ENCODE results near the gene PLCL1. TPM values are rescaled to one million over a fixed set of nuclear protein-coding genes. Genes with fewer than 3 reads are reported as not detected.

Gene PLCL1
- polyA plus RNA-seq, 1 of the 3 experiments (the other 2 are of a cell fraction) = 7.7 TPM

DNA sequence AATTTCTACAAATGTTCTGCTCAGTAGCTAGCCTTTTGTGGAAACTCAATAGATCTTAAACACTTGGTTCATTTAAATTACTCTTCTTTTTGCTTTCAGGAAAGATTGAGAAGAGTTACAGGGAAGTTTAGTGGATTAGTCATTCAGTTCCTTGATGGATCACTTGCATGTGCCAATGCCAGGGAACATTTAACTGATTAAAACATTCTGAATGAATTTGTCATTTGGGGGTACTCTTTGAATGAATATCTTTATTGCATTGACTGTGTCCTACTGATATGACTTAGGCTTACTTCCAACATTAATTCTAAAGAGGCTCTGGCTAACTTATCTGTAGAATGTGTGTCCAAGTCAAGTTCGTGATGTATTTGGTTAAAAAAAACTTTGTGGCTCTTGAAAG is 199.8 kb downstream of the PLCL1 start:
- Histone ChIP-seq H3K9me3 (no peaks in the 10 kb centered on the region), H3K27ac (ENCODE audit: low read depth in 2 of 2, low read length in 1 of 2) (peak overlapping the region in 1 of 2 experiments; percentile 29; a peak in 1 of 4 replicates), H4K20me1 (ENCODE audit: insufficient read depth) (no peaks in the 10 kb centered on the region), H3K4me2 (no peak overlapping the region), H3F3A (replicated peaks; ENCODE audit: insufficient read depth) (peaks cover 10% of the 10 kb centered on the region), H2AFZ (ENCODE audit: low read depth) (no peak overlapping the region), H3K4me1 (ENCODE audit: control insufficient read depth in 1 of 2, insufficient read depth in 2 of 2, low read depth in 1 of 2, low read length in 1 of 2) (no peaks in the 10 kb centered on the region; a peak in 1 of 4 replicates), H3K79me2 (ENCODE audit: insufficient read depth) (no peaks in the 10 kb centered on the region), H3K27me3 (ENCODE audit: insufficient read depth) (no peaks in the 10 kb centered on the region), H3K9ac (no peak overlapping the region), H3K4me3 (ENCODE audit: low read depth in 2 of 2, low read length in 1 of 2) (no peak overlapping the region), H3K9me2 (no peaks in the 10 kb centered on the region), H3K36me3 (replicated peaks in 1 of 2; ENCODE audit: control insufficient read depth in 1 of 2, insufficient read depth in 2 of 2, low read length in 1 of 2) (peaks cover 0 to 12% of the 10 kb centered on the region in 2 experiments)
- no peak for DNase-seq
- ChIA-PET POLR2A (no interaction called here), CTCF (no interaction called here)
- WGBS (ENCODE audit: low lambda C conversion rate) = 10% methylated on average over 1 of the region's 1 CpG
- no peak for TF ChIP-seq EZH2phosphoT487 (IDR thresholded peaks at IDR 0.05; ENCODE audit: borderline replicate concordance, low read depth)
- TF ChIP-seq RXRA (IDR thresholded peaks at IDR 0.05; ENCODE audit: borderline replicate concordance, low read depth) = 0 out of 2 replicates have a peak, but pooled peaks have one; percentile 38
- TF ChIP-seq NFIC (IDR thresholded peaks at IDR 0.05; ENCODE audit: borderline replicate concordance) = peak; percentile 75
- TF ChIP-seq, protein P1, sequence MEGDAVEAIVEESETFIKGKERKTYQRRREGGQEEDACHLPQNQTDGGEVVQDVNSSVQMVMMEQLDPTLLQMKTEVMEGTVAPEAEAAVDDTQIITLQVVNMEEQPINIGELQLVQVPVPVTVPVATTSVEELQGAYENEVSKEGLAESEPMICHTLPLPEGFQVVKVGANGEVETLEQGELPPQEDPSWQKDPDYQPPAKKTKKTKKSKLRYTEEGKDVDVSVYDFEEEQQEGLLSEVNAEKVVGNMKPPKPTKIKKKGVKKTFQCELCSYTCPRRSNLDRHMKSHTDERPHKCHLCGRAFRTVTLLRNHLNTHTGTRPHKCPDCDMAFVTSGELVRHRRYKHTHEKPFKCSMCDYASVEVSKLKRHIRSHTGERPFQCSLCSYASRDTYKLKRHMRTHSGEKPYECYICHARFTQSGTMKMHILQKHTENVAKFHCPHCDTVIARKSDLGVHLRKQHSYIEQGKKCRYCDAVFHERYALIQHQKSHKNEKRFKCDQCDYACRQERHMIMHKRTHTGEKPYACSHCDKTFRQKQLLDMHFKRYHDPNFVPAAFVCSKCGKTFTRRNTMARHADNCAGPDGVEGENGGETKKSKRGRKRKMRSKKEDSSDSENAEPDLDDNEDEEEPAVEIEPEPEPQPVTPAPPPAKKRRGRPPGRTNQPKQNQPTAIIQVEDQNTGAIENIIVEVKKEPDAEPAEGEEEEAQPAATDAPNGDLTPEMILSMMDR (IDR thresholded peaks at IDR 0.05) = no peak
- no peak for TF ChIP-seq TAF1 (IDR thresholded peaks at IDR 0.05; ENCODE audit: borderline replicate concordance, low read depth, low read length)
- TF ChIP-seq TEAD4 (IDR thresholded peaks at IDR 0.05; ENCODE audit: borderline replicate concordance, insufficient read depth) = 0 out of 2 replicates have a peak, but pooled peaks have one; percentile 62
- TF ChIP-seq CHD2 (IDR thresholded peaks at IDR 0.05; ENCODE audit: low read length, partially characterized antibody) = no peak
- TF ChIP-seq RAD21 (IDR thresholded peaks at IDR 0.05; ENCODE audit: low read length) = no peak
- TF ChIP-seq, protein P2, sequence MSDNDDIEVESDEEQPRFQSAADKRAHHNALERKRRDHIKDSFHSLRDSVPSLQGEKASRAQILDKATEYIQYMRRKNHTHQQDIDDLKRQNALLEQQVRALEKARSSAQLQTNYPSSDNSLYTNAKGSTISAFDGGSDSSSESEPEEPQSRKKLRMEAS (IDR thresholded peaks at IDR 0.05; ENCODE audit: low read depth) = no peak
- TF ChIP-seq, protein P3, sequence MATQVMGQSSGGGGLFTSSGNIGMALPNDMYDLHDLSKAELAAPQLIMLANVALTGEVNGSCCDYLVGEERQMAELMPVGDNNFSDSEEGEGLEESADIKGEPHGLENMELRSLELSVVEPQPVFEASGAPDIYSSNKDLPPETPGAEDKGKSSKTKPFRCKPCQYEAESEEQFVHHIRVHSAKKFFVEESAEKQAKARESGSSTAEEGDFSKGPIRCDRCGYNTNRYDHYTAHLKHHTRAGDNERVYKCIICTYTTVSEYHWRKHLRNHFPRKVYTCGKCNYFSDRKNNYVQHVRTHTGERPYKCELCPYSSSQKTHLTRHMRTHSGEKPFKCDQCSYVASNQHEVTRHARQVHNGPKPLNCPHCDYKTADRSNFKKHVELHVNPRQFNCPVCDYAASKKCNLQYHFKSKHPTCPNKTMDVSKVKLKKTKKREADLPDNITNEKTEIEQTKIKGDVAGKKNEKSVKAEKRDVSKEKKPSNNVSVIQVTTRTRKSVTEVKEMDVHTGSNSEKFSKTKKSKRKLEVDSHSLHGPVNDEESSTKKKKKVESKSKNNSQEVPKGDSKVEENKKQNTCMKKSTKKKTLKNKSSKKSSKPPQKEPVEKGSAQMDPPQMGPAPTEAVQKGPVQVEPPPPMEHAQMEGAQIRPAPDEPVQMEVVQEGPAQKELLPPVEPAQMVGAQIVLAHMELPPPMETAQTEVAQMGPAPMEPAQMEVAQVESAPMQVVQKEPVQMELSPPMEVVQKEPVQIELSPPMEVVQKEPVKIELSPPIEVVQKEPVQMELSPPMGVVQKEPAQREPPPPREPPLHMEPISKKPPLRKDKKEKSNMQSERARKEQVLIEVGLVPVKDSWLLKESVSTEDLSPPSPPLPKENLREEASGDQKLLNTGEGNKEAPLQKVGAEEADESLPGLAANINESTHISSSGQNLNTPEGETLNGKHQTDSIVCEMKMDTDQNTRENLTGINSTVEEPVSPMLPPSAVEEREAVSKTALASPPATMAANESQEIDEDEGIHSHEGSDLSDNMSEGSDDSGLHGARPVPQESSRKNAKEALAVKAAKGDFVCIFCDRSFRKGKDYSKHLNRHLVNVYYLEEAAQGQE (IDR thresholded peaks at IDR 0.05; ENCODE audit: low read depth, low read length) = no peak
- TF ChIP-seq, protein P4, sequence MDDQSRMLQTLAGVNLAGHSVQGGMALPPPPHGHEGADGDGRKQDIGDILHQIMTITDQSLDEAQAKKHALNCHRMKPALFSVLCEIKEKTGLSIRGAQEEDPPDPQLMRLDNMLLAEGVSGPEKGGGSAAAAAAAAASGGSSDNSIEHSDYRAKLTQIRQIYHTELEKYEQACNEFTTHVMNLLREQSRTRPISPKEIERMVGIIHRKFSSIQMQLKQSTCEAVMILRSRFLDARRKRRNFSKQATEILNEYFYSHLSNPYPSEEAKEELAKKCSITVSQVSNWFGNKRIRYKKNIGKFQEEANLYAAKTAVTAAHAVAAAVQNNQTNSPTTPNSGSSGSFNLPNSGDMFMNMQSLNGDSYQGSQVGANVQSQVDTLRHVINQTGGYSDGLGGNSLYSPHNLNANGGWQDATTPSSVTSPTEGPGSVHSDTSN (IDR thresholded peaks at IDR 0.05) = peak; percentile 93
- TF ChIP-seq GABPA (IDR thresholded peaks at IDR 0.05; ENCODE audit: low read depth) = no peak
- no peak for TF ChIP-seq SIN3A (IDR thresholded peaks at IDR 0.05; ENCODE audit: borderline replicate concordance, low read depth, low read length)
- no peak for TF ChIP-seq FOXJ3 (CRISPR knock-in tag; IDR thresholded peaks at IDR 0.05)
- no peak for TF ChIP-seq GATA2 (CRISPR knock-in tag; IDR thresholded peaks at IDR 0.05)
- TF ChIP-seq NRF1 (IDR thresholded peaks at IDR 0.05; ENCODE audit: low read depth, low read length) = no peak
- TF ChIP-seq TCF12 (IDR thresholded peaks at IDR 0.05) = peak; percentile 82
- TF ChIP-seq, protein P5, sequence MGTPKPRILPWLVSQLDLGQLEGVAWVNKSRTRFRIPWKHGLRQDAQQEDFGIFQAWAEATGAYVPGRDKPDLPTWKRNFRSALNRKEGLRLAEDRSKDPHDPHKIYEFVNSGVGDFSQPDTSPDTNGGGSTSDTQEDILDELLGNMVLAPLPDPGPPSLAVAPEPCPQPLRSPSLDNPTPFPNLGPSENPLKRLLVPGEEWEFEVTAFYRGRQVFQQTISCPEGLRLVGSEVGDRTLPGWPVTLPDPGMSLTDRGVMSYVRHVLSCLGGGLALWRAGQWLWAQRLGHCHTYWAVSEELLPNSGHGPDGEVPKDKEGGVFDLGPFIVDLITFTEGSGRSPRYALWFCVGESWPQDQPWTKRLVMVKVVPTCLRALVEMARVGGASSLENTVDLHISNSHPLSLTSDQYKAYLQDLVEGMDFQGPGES (IDR thresholded peaks at IDR 0.05; ENCODE audit: low read depth, low read length) = no peak
- TF ChIP-seq RFX5 (IDR thresholded peaks at IDR 0.05; ENCODE audit: low read length) = no peak
- no peak for TF ChIP-seq POLR2AphosphoS5 (IDR thresholded peaks at IDR 0.05; ENCODE audit: low read depth, low read length)
- peak; percentile 74 for TF ChIP-seq JUND (IDR thresholded peaks at IDR 0.05)
- TF ChIP-seq ELF1 (IDR thresholded peaks at IDR 0.05) = no peak
- peak in 1 of 2 experiments; percentile 76; a peak in 2 of 4 replicates for TF ChIP-seq EP300 (IDR thresholded peaks at IDR 0.05; ENCODE audit: borderline replicate concordance in 1 of 2, low read depth in 1 of 2, low read length in 1 of 2)
- TF ChIP-seq, protein P6, sequence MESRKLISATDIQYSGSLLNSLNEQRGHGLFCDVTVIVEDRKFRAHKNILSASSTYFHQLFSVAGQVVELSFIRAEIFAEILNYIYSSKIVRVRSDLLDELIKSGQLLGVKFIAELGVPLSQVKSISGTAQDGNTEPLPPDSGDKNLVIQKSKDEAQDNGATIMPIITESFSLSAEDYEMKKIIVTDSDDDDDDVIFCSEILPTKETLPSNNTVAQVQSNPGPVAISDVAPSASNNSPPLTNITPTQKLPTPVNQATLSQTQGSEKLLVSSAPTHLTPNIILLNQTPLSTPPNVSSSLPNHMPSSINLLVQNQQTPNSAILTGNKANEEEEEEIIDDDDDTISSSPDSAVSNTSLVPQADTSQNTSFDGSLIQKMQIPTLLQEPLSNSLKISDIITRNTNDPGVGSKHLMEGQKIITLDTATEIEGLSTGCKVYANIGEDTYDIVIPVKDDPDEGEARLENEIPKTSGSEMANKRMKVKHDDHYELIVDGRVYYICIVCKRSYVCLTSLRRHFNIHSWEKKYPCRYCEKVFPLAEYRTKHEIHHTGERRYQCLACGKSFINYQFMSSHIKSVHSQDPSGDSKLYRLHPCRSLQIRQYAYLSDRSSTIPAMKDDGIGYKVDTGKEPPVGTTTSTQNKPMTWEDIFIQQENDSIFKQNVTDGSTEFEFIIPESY (IDR thresholded peaks at IDR 0.05; ENCODE audit: borderline replicate concordance, low read depth) = no peak
- TF ChIP-seq YY1 (IDR thresholded peaks at IDR 0.05; ENCODE audit: low read depth) = no peak
- no peak for TF ChIP-seq FOXM1 (IDR thresholded peaks at IDR 0.05; ENCODE audit: low read depth)

Measured in SK-N-SH (cell line).